Immature natural killer cell (primary cell): ENCODE data around the gene ZNF346. TPM values are rescaled to one million over a fixed set of nuclear protein-coding genes. Genes with fewer than 3 reads are reported as not detected.

Experiments
- DNase-seq, 3 donors: peaks; one replicate each; pipeline ENCODE4 v3.0.0; 2022; ENCODE audit warnings: mixed read lengths in 1 of 3
- H3K27ac Mint-ChIP-seq, 6 donors: one replicate each; pipeline ENCODE4 v1.8.0; 2020; ENCODE audit warnings: mixed read lengths in 6 of 6, mild to moderate bottlenecking in 5 of 6, inconsistent platforms in 4 of 6, moderate library complexity in 3 of 6
- H3K27me3 Mint-ChIP-seq, 3 donors: one replicate each; pipeline ENCODE4 v1.8.0; 2020 to 2021; ENCODE audit warnings: low read depth in 3 of 3, mild to moderate bottlenecking in 3 of 3, mixed read lengths in 3 of 3, moderate library complexity in 3 of 3, inconsistent platforms in 1 of 3
- H3K36me3 Mint-ChIP-seq, 3 donors: one replicate each; pipeline ENCODE4 v1.8.0; 2020; ENCODE audit warnings: mixed read lengths in 3 of 3, inconsistent platforms in 2 of 3, mild to moderate bottlenecking in 2 of 3
- H3K4me1 Mint-ChIP-seq, 2 donors: one replicate each; pipeline ENCODE4 v1.8.0; 2020; ENCODE audit warnings: inconsistent platforms in 2 of 2, mild to moderate bottlenecking in 2 of 2, mixed read lengths in 2 of 2, moderate library complexity in 1 of 2
- H3K4me3 Mint-ChIP-seq, 5 donors: one replicate each; pipeline ENCODE4 v1.8.0; 2020; ENCODE audit warnings: mild to moderate bottlenecking in 5 of 5, mixed read lengths in 5 of 5, inconsistent platforms in 3 of 5, moderate library complexity in 3 of 5
- H3K9me3 Mint-ChIP-seq, 6 donors: one replicate each; pipeline ENCODE4 v1.8.0; 2020; ENCODE audit warnings: mild to moderate bottlenecking in 6 of 6, mixed read lengths in 6 of 6, inconsistent platforms in 4 of 6, moderate library complexity in 3 of 6
- polyA plus RNA-seq, 3 donors: library from polyadenylated mRNA; unstranded; fragments of 300-500 nt; fragmentation: Illumina TruSeq; gene quantifications; one replicate each; pipeline ENCODE4 v1.2.3, GENCODE V29; 2021

ZNF346 gene
- polyA plus RNA-seq, 3 donors from 2014 or later: 8.8 to 21.5 (median 10.6) TPM

- peaks cover 0 to 1% (median 0%) of the 10 kb centered on the region in 3 donors for H3K27me3 Mint-ChIP-seq
- peaks cover 0 to 2% (median 0%) of the 10 kb centered on the region in 6 donors for H3K9me3 Mint-ChIP-seq
- H3K36me3 Mint-ChIP-seq: no peaks in the 10 kb centered on the region
- H3K4me1 Mint-ChIP-seq: no peaks in the 10 kb centered on the region
- no peak overlapping the region for H3K4me3 Mint-ChIP-seq
- DNase-seq: no peak
- no peak overlapping the region for H3K27ac Mint-ChIP-seq
Observed at GRCh38 chr5:177096162-177097015, 73.9 kb downstream of the ZNF346 start.

- Mint-ChIP-seq H3K9me3 (peaks cover 0 to 2% (median 0%) of the 10 kb centered on the region in 6 donors), H3K4me1 (no peaks in the 10 kb centered on the region), H3K27ac (no peak overlapping the region), H3K36me3 (no peaks in the 10 kb centered on the region), H3K27me3 (peaks cover 0 to 1% (median 0%) of the 10 kb centered on the region in 3 donors), H3K4me3 (no peak overlapping the region)
- DNase-seq: no peak
Observed at GRCh38 chr5:177097016-177097985, 74.8 kb downstream of the ZNF346 start.

GRCh38 chr5:177098120-177098469 is 75.6 kb downstream of the ZNF346 start:
- Mint-ChIP-seq H3K4me1 (no peaks in the 10 kb centered on the region), H3K27me3 (peaks cover 0 to 1% (median 0%) of the 10 kb centered on the region in 3 donors), H3K9me3 (peaks cover 0 to 2% (median 0%) of the 10 kb centered on the region in 6 donors), H3K27ac (no peak overlapping the region), H3K36me3 (no peaks in the 10 kb centered on the region), H3K4me3 (no peak overlapping the region)
- DNase-seq: no peak

- no peak for DNase-seq
- no peaks in the 10 kb centered on the region for H3K4me1 Mint-ChIP-seq
Observed at GRCh38 chr5:177098470-177099141, 76.1 kb downstream of the ZNF346 start.

GRCh38 chr5:177099422-177100093 is 77.1 kb downstream of the ZNF346 start:
- H3K4me1 Mint-ChIP-seq: no peaks in the 10 kb centered on the region
- no peak for DNase-seq
- H3K9me3 Mint-ChIP-seq: peaks cover 0 to 2% (median 0%) of the 10 kb centered on the region in 6 donors
- no peak overlapping the region for H3K27ac Mint-ChIP-seq
- H3K27me3 Mint-ChIP-seq: peaks cover 1 to 2% (median 1%) of the 10 kb centered on the region in 3 donors
- no peaks in the 10 kb centered on the region for H3K36me3 Mint-ChIP-seq
- no peak overlapping the region for H3K4me3 Mint-ChIP-seq

More at GRCh38 chr5:177098470-177099141, 76.1 kb downstream of the ZNF346 start:
- Mint-ChIP-seq H3K27me3 (peaks cover 0 to 1% (median 0%) of the 10 kb centered on the region in 3 donors), H3K9me3 (peaks cover 0 to 2% (median 0%) of the 10 kb centered on the region in 6 donors), H3K27ac (peak overlapping the region in 1 of 6 donors; percentile 71), H3K36me3 (no peaks in the 10 kb centered on the region), H3K4me3 (no peak overlapping the region)

GRCh38 chr5:177100714-177101121 is 78.2 kb downstream of the ZNF346 start:
- H3K36me3 Mint-ChIP-seq: no peaks in the 10 kb centered on the region
- no peak overlapping the region for H3K4me3 Mint-ChIP-seq
- no peak overlapping the region for H3K27ac Mint-ChIP-seq
- no peak for DNase-seq
- no peaks in the 10 kb centered on the region for H3K4me1 Mint-ChIP-seq
- H3K9me3 Mint-ChIP-seq: peaks cover 0 to 2% (median 0%) of the 10 kb centered on the region in 6 donors
- H3K27me3 Mint-ChIP-seq: peaks cover 1 to 3% (median 2%) of the 10 kb centered on the region in 3 donors

- no peak overlapping the region for H3K27ac Mint-ChIP-seq
- DNase-seq: no peak
- peaks cover 1 to 4% (median 3%) of the 10 kb centered on the region in 3 donors for H3K27me3 Mint-ChIP-seq
- H3K9me3 Mint-ChIP-seq: no peaks in the 10 kb centered on the region
- no peaks in the 10 kb centered on the region for H3K36me3 Mint-ChIP-seq
- no peaks in the 10 kb centered on the region for H3K4me1 Mint-ChIP-seq
- no peak overlapping the region for H3K4me3 Mint-ChIP-seq
Observed at GRCh38 chr5:177103523-177104253, 81.2 kb downstream of the ZNF346 start.

- H3K27me3 Mint-ChIP-seq: peaks cover 3 to 4% (median 3%) of the 10 kb centered on the region in 3 donors
- no peaks in the 10 kb centered on the region for H3K36me3 Mint-ChIP-seq
- no peak overlapping the region for H3K27ac Mint-ChIP-seq
- no peak overlapping the region for H3K4me3 Mint-ChIP-seq
- no peaks in the 10 kb centered on the region for H3K4me1 Mint-ChIP-seq
- no peak for DNase-seq
- H3K9me3 Mint-ChIP-seq: no peaks in the 10 kb centered on the region
Observed at GRCh38 chr5:177105691-177106476, 83.4 kb downstream of the ZNF346 start.

- no peaks in the 10 kb centered on the region for H3K36me3 Mint-ChIP-seq
- no peaks in the 10 kb centered on the region for H3K9me3 Mint-ChIP-seq
- peaks cover 2 to 4% (median 3%) of the 10 kb centered on the region in 3 donors for H3K27me3 Mint-ChIP-seq
- H3K4me1 Mint-ChIP-seq: no peaks in the 10 kb centered on the region
- no peak overlapping the region for H3K4me3 Mint-ChIP-seq
- no peak for DNase-seq
- H3K27ac Mint-ChIP-seq: no peak overlapping the region
Observed at GRCh38 chr5:177107159-177107558, 84.7 kb downstream of the ZNF346 start.

- peaks cover 4 to 6% of the 10 kb centered on the region in 2 donors for H3K4me1 Mint-ChIP-seq
- no peaks in the 10 kb centered on the region for H3K9me3 Mint-ChIP-seq
- no peaks in the 10 kb centered on the region for H3K36me3 Mint-ChIP-seq
- DNase-seq: no peak
- H3K27ac Mint-ChIP-seq: peak overlapping the region in 1 of 6 donors; percentile 33
- H3K27me3 Mint-ChIP-seq: peaks cover 0 to 3% (median 2%) of the 10 kb centered on the region in 3 donors
- H3K4me3 Mint-ChIP-seq: no peak overlapping the region
Observed at GRCh38 chr5:177109810-177110209, 87.3 kb downstream of the ZNF346 start.

- H3K27me3 Mint-ChIP-seq: peaks cover 2 to 7% (median 3%) of the 10 kb centered on the region in 3 donors
- no peak overlapping the region for H3K4me3 Mint-ChIP-seq
- no peaks in the 10 kb centered on the region for H3K36me3 Mint-ChIP-seq
- no peak overlapping the region for H3K27ac Mint-ChIP-seq
- H3K4me1 Mint-ChIP-seq: peaks cover 13 to 16% of the 10 kb centered on the region in 2 donors
- no peaks in the 10 kb centered on the region for H3K9me3 Mint-ChIP-seq
- DNase-seq: peak; percentile 44 to 50 (median 49)
Observed at GRCh38 chr5:177111720-177112394, 89.4 kb downstream of the ZNF346 start.
